ENCODE results near the gene RNF13.
"Not testable (repeated sequence)": the region's sequence is repeated elsewhere in the genome, so short reads cannot be mapped to it uniquely, and the experiment has no call there.

RNF13 gene

DNA sequence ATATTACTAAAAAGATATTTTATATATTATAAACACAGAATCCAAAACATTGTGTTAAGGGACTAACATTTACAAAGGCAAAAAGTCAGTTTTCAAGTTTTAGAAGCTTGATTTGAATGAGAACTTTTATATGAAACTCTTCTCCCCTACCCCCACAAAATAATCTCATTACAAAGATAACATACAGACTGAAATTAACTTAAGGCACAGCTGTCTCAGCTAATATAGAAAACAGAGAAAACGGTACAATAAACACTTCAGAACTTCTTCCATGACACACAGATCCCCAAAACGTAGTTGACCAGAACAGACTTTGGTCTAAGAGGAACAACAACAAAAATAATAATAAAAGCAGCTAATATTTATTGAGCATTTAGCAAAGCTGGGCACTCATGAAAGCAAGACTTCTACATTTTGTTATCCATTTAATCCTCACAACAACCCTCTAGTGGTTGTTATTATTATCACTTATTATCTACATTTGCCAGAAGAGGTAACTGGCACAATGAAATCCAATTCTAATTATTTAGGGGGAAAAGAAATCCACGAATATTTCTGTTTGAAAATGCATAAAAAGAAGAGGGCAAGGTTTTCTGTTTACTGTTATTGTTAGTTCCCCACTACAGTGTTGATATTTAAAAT is 89.6 kb downstream of the RNF13 start:
- DNase-seq = no peak

DNA sequence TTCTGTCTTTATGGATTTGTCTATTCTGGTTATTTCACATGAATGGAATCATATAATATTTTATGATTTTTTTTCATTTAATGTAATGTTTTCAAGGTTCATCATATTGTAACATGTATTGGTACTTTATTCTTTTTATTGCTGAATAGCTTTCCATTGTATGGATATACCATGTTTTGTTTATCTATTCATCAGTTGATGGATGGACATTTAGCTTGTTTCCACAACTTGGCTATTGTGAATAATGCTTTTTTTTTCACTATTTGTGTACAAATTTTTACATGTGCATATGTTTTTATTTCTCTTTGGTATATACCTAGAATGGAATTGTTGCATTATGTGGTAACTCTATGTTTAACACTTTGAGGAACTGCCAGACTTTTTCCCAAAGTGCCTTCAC is 93.0 kb downstream of the RNF13 start:
- DNase-seq = no peak

GRCh38 chr3:149908424-149908957 is 95.5 kb downstream of the RNF13 start:
- no peak for DNase-seq

- no peak for DNase-seq
These were observed 96.9 kb downstream of the RNF13 start for GRCh38 chr3:149909923-149910322.

GRCh38 chr3:149917124-149917667 is 104.2 kb downstream of the RNF13 start:
- DNase-seq = no peak

DNA sequence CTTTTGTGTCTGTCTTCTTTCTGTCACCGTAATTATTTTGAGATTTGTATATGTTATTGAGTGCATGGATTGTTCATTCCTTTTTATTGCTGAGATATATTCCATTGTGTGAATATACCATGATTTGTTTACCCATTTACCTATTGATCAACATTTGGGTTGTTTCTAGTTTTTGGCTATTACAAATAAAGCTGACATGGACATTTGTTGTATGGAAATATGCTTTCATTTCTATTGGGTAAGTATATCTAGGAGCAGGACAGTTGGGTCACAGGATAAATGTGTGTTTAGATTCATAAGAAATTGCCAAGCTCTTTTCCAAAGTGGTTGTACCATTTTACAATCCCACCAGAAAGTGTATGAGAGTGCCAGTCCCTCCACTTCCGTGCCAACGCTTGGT is 106.5 kb downstream of the RNF13 start:
- DNase-seq = no peak

- DNase-seq = no peak
These were observed 107.1 kb downstream of the RNF13 start for GRCh38 chr3:149920119-149920518.

- no peak for DNase-seq
These were observed 120.0 kb downstream of the RNF13 start for GRCh38 chr3:149933008-149933407.

DNA sequence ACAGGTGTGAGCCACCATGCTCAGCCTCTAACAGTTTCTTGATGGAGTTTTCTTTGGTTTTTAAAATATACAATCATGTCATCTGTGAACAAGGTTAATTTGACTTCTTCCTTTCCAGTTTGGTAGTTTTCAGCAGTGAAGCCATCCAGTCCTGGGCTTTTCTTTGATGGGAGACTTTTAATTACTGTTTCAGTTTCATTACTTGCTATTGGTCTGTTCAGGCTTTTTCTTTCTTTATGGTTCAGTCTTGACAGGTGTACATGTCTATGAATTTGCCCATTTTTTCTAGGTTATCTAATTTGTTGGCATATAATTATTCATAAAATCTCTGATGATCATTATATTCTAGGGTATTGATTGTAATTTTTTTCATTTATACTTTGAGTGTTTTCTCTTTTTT is 120.8 kb downstream of the RNF13 start:
- no peak for DNase-seq

- no peak for DNase-seq
These were observed 121.5 kb downstream of the RNF13 start for GRCh38 chr3:149934524-149934923.

DNA sequence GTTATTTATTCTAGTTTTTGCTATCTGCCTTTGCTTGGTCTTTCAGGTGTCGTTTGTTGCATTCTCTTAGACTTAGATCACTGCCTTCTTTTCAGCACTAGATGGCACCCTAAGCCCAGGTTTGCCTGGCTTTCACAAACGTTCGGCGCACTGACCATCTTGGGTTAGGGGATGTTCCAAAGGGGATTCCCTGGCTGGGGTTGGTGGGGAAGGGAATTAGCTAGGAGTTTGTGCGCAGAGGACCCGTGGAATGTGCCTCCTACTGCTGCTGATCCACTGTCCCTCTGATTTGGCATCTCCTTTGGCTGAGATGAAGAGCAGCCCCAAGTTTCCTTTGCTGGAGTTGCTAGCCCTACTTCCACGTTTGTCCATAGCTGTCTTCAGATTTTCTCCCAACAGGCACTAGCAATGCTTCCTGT is 123.8 kb downstream of the RNF13 start:
- DNase-seq = no peak

GRCh38 chr3:149938392-149939055 is 125.5 kb downstream of the RNF13 start:
- not testable (repeated sequence) for DNase-seq

GRCh38 chr3:149941186-149941585 is 128.2 kb downstream of the RNF13 start:
- no peak for DNase-seq

- no peak for DNase-seq
These were observed 128.9 kb downstream of the RNF13 start for GRCh38 chr3:149941946-149942345.

DNA sequence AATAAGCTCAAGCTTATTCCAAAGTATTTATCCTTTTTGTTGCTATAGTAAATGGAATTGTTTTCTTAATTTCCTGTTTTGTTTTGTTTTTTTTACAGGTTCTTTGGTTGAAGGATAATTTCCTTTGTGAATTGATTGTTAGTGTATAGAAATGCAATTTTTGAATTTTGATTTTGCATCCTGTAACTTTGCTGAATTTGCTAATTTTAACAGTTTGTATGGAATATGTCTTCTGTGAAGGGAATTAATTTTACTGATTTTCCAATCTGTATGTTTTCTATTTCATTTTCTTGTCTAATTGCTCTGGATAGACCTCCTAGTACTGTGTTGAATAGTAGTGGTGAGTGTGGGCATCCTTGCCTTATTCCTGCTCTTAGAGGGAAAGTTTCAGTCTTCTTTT is 129.4 kb downstream of the RNF13 start:
- DNase-seq = no peak

DNA sequence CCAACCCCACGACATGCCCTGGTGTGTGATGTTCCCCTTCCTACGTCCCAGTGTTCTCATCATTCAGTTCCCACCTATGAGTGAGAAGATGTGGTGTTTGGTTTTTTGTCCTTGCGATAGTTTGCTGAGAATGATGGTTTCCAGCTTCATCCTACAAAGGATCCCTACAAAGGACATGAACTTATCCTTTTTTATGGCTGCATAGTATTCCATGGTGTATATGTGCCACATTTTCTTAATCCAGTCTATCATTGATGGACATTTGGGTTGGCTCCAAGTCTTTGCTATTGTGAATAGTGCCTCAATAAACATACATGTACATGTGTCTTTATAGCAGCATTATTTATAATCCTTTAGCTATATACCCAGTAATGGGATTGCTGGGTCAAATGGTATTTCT is 131.0 kb downstream of the RNF13 start:
- DNase-seq = not testable (repeated sequence)

GRCh38 chr3:149947231-149947630 is 134.2 kb downstream of the RNF13 start:
- no peak for DNase-seq

DNA sequence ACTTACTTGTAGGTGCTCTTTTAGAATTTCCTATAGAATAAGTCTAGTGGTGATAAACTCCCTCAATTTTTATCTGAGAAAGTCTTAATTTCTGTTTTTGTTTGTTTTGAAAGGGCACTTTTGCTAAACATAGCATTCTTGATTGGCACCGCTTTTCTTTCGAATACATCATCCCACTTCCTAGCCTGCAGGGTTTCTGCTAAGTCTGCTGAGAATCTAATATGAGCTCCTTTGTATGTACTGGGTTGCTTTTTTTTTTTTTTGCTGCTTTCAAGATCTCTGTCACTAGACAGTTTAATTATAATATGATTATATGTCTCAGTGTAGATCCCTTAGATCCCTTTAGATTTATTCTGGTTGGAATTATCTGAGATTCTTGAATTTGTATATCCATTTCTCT is 136.2 kb downstream of the RNF13 start:
- no peak for DNase-seq

- no peak for DNase-seq
These were observed 141.8 kb downstream of the RNF13 start for GRCh38 chr3:149954812-149955211.

DNA sequence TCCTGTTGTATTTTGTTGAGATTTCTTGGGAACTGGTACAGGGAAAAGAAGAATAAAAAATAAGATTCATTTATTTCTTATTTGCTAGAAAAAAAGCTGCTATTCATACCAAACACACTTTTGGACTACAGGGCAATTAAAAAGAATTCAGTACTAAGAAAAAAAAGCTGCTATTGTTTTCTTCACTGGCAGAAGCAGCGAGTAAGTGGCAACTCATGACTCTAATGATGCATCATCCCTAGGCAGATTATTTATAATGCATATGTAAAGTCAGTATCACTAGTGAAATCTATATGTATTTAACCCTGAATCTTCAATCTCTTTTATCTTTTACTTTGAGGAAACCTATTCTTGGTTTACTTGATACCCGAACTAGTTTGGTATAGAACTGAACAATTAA is 142.4 kb downstream of the RNF13 start:
- DNase-seq = no peak

DNA sequence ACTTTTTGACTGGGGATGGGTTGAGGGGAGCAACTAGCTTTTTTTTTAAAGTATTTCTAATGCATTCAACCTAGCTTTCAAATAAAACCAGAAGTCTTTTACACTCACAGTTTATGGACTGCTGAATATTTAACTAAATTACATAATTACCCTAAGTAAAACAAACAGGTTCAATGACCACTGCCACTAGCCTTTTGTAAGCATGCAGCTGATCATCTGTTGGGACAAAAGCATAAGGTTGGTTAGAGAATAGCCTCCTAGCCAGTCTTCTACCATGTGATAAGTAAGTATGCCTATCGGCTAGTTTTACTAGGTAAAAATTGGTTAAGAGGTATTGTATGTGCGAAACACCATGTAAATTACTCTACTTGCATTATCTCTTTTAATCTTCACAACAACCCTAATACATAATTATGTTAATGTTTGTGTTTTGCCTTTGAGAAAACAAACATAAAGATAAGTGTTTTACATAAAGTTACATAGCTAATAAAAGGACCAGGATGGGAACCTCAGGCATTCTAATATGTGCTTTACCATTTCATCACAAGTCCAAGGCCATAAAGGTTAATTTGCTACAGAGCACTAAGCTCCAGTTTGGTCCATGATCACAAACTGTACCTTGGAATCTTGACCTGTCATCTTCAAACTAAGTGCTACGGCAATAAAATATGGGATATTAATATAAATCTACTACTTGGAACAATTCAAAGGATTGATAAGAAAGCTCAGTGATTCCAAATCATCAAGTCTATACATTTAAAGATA is 144.5 kb downstream of the RNF13 start:
- no peak for DNase-seq

GRCh38 chr3:149958171-149958796 is 145.3 kb downstream of the RNF13 start:
- no peak for DNase-seq

GRCh38 chr3:149959443-149959842 is 146.4 kb downstream of the RNF13 start:
- DNase-seq = no peak

Measured in NCI-H1930 (cell line).